ENCODE data around the gene ITCH. TPM values are rescaled to one million over a fixed set of nuclear protein-coding genes. Genes with fewer than 3 reads are reported as not detected.

Gene ITCH
- total RNA-seq, 1 experiment from 2014 or later = 63.9 TPM

- Histone ChIP-seq H3K27me3 (ENCODE audit: control insufficient read depth, insufficient read depth, low read length) (no peaks in the 10 kb centered on the region), H3K4me1 (ENCODE audit: control insufficient read depth, insufficient read depth, low read length) (peaks cover 24% of the 10 kb centered on the region), H3K4me3 (ENCODE audit: low read depth in 2 of 2, low read length in 2 of 2) (no peak overlapping the region), H3K9me3 (ENCODE audit: control insufficient read depth, insufficient read depth, low read depth, low read length) (no peaks in the 10 kb centered on the region), H3K36me3 (ENCODE audit: control insufficient read depth, insufficient read depth, low read length) (peaks cover 4% of the 10 kb centered on the region; the same call in 1 of the 2 replicates), H3K27ac (ENCODE audit: low read length) (no peak overlapping the region)
- DNase-seq (ENCODE audit: low read depth, low spot score) (no peak), ATAC-seq (no peak)
- TF ChIP-seq CTCF (IDR thresholded peaks at IDR 0.05) = no peak
- no peak for TF ChIP-seq POLR2AphosphoS5 (IDR thresholded peaks at IDR 0.05; ENCODE audit: low read depth, low read length)
- TF ChIP-seq TCF7L2 (IDR thresholded peaks at IDR 0.05; ENCODE audit: low read depth, low read length) = no peak
- TF ChIP-seq SIN3A (IDR thresholded peaks at IDR 0.05; ENCODE audit: borderline replicate concordance, insufficient read depth, low read depth, low read length) = no peak
- TF ChIP-seq REST (IDR thresholded peaks at IDR 0.05; ENCODE audit: insufficient read depth in 1 of 2, low read depth in 2 of 2, low read length in 1 of 2) = no peak
- in situ Hi-C loops (cut with HindIII; ENCODE audit: low pct_unique_long_range_greater_than_20kb, low sequenced_read_pairs) (no loop called here), intact Hi-C loops (cut with micrococcal nuclease; ENCODE audit: unreplicated experiment) (no loop called here)
- CTCF ChIA-PET = no interaction called here
- POLR2A ChIA-PET = no interaction called here
- no TSS peak for BruUV-seq (replicated peaks)
Measured at GRCh38 chr20:34370062-34370461, 7.0 kb downstream of the ITCH start.

GRCh38 chr20:34373445-34373844, 10.4 kb downstream of the ITCH start:
- peaks cover 4% of the 10 kb centered on the region; the same call in 1 of the 2 replicates for H3K36me3 ChIP-seq (ENCODE audit: control insufficient read depth, insufficient read depth, low read length)
- ChIA-PET POLR2A (interaction anchor here (0.7 kb wide), 1 partner anchor 10 kb away, joined by 6 read pairs; the partner anchor contains the start of gene ITCH), CTCF (no interaction called here)
- H3K27ac ChIP-seq (ENCODE audit: low read length) = no peak overlapping the region
- no peak for TF ChIP-seq SIN3A (IDR thresholded peaks at IDR 0.05; ENCODE audit: borderline replicate concordance, insufficient read depth, low read depth, low read length)
- no peak for TF ChIP-seq POLR2AphosphoS5 (IDR thresholded peaks at IDR 0.05; ENCODE audit: low read depth, low read length)
- no peak for TF ChIP-seq TCF7L2 (IDR thresholded peaks at IDR 0.05; ENCODE audit: low read depth, low read length)
- no peak for TF ChIP-seq CTCF (IDR thresholded peaks at IDR 0.05)
- TF ChIP-seq REST (IDR thresholded peaks at IDR 0.05; ENCODE audit: insufficient read depth in 1 of 2, low read depth in 2 of 2, low read length in 1 of 2) = no peak
- no peak overlapping the region for H3K4me3 ChIP-seq (ENCODE audit: low read depth in 2 of 2, low read length in 2 of 2)
- peaks cover 23% of the 10 kb centered on the region for H3K4me1 ChIP-seq (ENCODE audit: control insufficient read depth, insufficient read depth, low read length)
- DNase-seq (ENCODE audit: low read depth, low spot score) (no peak), ATAC-seq (no peak)
- H3K9me3 ChIP-seq (ENCODE audit: control insufficient read depth, insufficient read depth, low read depth, low read length) = no peaks in the 10 kb centered on the region
- in situ Hi-C loops (cut with HindIII; ENCODE audit: low pct_unique_long_range_greater_than_20kb, low sequenced_read_pairs) = no loop called here
- H3K27me3 ChIP-seq (ENCODE audit: control insufficient read depth, insufficient read depth, low read length) = no peaks in the 10 kb centered on the region
- intact Hi-C loops (cut with micrococcal nuclease; ENCODE audit: unreplicated experiment) = no loop called here
- no TSS peak for BruUV-seq (replicated peaks)
